AG10803 (cell line): ENCODE results near the gene CPA3.

Experiments
- DNase-seq: peaks from one replicate; pipeline ENCODE4 v3.0.0; 2010; ENCODE audit warnings: low read depth
- H3K4me3 ChIP-seq: 2 replicates; pipeline ENCODE4 v1.5.1; 2011; ENCODE audit warnings: mild to moderate bottlenecking, low read length, control low read depth
- TF ChIP-seq, protein P1 (sequence below): conservative IDR thresholded peaks from 2 replicates; pipeline ENCODE4 v1.5.1; 2011; ENCODE audit warnings: mild to moderate bottlenecking, low read length, control low read depth, inconsistent platforms

CPA3 gene

DNA sequence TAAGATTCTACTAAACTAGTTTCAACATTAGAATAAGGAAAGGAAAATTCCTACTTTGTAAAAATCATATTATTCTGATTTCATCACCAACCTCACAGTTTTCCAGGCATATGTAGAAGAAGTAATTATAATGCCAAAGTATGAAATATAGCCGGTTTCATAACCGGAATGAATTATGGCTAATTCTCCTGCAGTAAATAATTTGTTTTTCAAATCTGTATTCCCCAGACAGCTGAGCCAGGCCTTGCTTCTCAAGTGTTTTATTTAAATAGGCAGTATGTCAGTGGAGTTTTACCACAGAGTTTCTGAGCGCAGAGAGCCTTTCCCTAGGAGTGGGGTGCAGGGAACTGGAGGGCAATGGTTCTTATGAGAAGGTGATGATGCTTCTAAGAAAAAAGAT lies 8.7 kb upstream of the CPA3 start:
- H3K4me3 ChIP-seq, result no peak overlapping the region
- peak; percentile 24 for DNase-seq
- TF ChIP-seq, protein P1, sequence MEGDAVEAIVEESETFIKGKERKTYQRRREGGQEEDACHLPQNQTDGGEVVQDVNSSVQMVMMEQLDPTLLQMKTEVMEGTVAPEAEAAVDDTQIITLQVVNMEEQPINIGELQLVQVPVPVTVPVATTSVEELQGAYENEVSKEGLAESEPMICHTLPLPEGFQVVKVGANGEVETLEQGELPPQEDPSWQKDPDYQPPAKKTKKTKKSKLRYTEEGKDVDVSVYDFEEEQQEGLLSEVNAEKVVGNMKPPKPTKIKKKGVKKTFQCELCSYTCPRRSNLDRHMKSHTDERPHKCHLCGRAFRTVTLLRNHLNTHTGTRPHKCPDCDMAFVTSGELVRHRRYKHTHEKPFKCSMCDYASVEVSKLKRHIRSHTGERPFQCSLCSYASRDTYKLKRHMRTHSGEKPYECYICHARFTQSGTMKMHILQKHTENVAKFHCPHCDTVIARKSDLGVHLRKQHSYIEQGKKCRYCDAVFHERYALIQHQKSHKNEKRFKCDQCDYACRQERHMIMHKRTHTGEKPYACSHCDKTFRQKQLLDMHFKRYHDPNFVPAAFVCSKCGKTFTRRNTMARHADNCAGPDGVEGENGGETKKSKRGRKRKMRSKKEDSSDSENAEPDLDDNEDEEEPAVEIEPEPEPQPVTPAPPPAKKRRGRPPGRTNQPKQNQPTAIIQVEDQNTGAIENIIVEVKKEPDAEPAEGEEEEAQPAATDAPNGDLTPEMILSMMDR, result no peak

DNA sequence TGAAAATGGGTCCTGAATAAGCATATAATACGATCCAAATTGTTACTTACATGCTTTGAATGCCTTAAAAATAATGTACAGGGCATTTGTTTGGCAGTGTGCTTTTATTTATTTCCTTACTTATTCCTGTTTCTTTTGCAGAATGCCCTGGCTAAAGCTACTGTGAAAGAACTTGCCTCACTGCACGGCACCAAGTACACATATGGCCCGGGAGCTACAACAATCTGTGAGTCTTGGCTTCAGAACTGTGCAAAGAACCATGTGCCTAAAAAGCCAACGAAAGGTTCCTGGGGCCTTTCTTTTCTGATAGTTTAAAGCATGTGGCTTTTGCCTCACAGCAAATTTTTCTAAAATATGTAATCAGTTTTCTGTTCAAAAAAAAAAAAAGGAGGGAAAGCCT lies 7.8 kb upstream of the CPA3 start:
- DNase-seq, result no peak
- no peak overlapping the region for H3K4me3 ChIP-seq
- TF ChIP-seq, protein P1, result no peak

DNA sequence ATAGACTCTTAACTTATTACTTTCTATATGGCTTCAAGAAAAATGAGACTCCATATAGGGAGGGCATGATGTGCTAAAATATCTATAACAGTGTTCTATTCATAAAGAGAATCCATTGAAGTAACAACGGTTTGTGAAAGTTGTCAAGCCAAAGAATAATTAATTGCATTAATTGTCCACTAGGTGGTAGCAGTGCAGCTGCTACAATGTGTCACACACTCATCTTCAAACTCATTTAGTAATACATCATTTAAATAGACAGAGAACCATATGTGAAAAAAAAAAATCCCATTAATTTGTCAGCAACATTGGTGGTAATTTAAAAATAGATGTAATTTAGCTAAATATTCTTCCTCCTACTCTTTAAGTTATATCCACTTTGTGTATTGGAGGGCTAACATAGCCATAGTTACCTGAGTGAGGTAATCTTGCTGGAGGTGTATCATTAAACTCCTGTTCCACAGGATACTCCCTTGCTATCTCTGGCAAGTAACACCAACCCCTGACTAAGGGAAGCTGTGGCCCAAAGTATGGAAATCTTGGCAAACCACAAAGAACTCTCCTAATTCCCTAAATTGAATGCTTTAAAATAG lies 3.7 kb upstream of the CPA3 start:
- peak; percentile 60 for DNase-seq
- TF ChIP-seq, protein P1, result peak; percentile 71
- H3K4me3 ChIP-seq, result no peak overlapping the region

DNA sequence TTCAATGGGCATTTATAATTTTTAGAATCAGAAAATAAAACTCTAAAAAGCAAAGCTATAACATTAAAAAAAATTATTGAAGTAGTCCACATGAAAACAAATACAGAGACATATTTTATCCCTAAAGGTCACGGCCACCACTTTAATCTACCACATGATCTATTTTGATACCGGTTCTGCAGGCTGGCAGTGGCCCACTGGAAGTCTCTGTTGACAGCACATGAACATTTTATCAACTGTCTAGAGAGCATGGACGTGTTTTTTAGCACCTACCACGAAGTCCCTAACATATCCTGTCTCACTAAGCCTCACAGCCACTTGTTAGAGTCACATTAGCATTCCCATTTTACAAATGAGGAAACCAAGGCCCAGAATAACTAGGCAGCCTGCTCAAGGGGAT lies 1.8 kb upstream of the CPA3 start:
- TF ChIP-seq, protein P1, result no peak

DNA sequence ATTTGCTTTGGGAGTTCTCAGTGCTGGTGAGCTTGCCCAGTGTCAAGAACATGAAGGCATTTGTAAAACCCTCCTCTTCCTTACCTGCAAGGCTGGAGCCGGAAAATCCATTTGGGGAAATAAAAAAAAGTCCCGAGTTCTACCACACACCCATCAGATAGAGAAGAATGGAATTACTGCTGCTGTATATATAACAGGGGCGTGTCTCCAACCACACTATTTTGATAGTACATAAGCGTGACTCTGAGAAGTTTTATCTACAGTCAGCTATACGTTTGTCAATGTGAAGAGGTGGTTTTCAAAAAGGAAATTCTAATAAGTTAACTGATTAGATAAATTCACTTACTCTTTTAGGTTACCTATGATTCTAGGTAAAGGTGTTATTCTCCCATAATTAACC lies 1.3 kb upstream of the CPA3 start:
- H3K4me3 ChIP-seq, result no peak overlapping the region
- TF ChIP-seq, protein P1, result no peak
- no peak for DNase-seq

More for the DNA sequence above, 1.8 kb upstream of the CPA3 start:
- DNase-seq, result no peak
- no peak overlapping the region for H3K4me3 ChIP-seq

DNA sequence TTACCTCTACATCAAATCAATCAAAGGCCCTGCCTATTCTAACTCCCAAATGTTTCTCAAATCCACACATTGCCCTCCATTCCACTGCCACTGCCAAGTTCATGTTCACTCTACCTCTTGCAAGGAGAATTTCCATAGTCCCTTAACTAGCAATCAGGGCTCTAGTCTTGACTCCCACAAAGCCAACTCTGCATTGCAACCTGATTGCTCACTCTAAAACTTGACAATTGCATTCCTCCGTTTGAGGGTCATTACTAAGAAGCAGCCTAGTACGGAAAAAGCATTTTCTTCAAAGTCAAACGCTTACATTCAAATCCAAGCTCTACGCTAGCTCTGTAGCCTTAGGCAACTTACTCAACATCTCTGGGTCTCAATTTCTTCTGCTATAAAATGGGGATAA lies 1.2 kb downstream of the CPA3 start:
- no peak overlapping the region for H3K4me3 ChIP-seq
- TF ChIP-seq, protein P1, result no peak
- peak; percentile 65 for DNase-seq

DNA sequence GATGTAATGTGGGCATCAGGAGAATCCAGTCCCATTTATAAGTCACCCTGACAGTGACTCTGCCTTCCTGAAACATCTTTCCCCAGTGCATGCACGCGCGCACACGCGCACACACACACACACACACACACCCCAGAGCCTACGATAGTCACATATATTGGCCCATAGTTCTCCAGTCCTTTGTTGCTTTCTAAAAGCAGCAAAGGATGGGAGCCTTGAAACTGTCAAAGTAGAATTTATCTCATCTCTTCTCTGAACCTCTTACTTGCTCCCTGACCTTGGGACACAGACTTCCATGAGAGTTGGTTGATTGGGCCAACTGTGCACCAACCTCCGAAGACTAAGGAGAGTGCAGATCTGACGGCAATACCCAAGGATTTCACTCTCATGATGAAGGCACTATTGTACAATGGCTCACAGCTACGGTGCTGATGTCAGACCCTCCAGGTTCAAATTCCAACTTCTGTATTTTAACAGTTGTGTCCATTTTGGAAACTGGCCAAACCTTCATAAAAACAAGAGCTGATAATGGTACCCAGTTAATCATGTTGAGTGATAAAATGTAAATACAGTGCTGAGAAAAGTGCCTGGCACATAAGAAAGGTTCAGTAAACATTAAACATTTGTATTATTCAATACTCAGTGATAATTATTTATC lies 8.3 kb downstream of the CPA3 start:
- DNase-seq, result no peak
- TF ChIP-seq, protein P1, result no peak
- no peak overlapping the region for H3K4me3 ChIP-seq
